Neuronal stem cell (in vitro differentiated cells): ENCODE results near the gene KIAA0319L.
A peak's percentile ranks its signal among the peaks of the same experiment; 100 is the strongest.

Experiments
- DNase-seq: peaks from one replicate; pipeline ENCODE4 v3.0.0-alpha.2; 2013; ENCODE audit warnings: low spot score
- H2AFZ ChIP-seq: one replicate; pipeline ENCODE4 v1.6.1; 2013; ENCODE audit warnings: mild to moderate bottlenecking, low read length, inconsistent platforms
- H2AK5ac ChIP-seq: 2 replicates; pipeline ENCODE4 v1.6.1; 2013; ENCODE audit warnings: low read depth, mild to moderate bottlenecking, inconsistent platforms, low read length, moderate library complexity, mixed read lengths
- H2BK120ac ChIP-seq: 2 replicates; pipeline ENCODE4 v1.6.1; 2013; ENCODE audit warnings: low read depth, mild to moderate bottlenecking, inconsistent platforms, low read length, moderate library complexity, mixed read lengths
- H2BK12ac ChIP-seq: one replicate; pipeline ENCODE4 v1.6.1; 2013; ENCODE audit warnings: low read length, inconsistent platforms
- H2BK15ac ChIP-seq: 2 replicates; pipeline ENCODE4 v1.6.1; 2013; ENCODE audit warnings: mild to moderate bottlenecking, low read length, inconsistent platforms, mixed read lengths
- H2BK5ac ChIP-seq: one replicate; pipeline ENCODE4 v1.6.1; 2013; ENCODE audit warnings: inconsistent platforms, mild to moderate bottlenecking, low read length, moderate library complexity
- H3K14ac ChIP-seq: one replicate; pipeline ENCODE4 v1.6.1; 2013; ENCODE audit warnings: low read length, inconsistent platforms
- H3K18ac ChIP-seq: 2 replicates; pipeline ENCODE4 v1.6.1; 2013; ENCODE audit warnings: low read length, inconsistent platforms
- H3K23ac ChIP-seq: 2 replicates; pipeline ENCODE4 v1.6.1; 2013; ENCODE audit warnings: low read depth, mild to moderate bottlenecking, mixed read lengths, low read length, inconsistent platforms; ENCODE audit not compliant: poor library complexity
- H3K27ac ChIP-seq: replicated peaks from 3 replicates; pipeline ENCODE4 v1.5.1; 2013; ENCODE audit warnings: low read length, inconsistent platforms
- H3K27me3 ChIP-seq, 3 experiments: 2 replicates each; pipeline ENCODE4 v1.6.1; 2013; ENCODE audit warnings: low read length in 3 of 3, mild to moderate bottlenecking in 2 of 3, inconsistent platforms in 1 of 3, low read depth in 1 of 3, mixed read lengths in 1 of 3, moderate library complexity in 1 of 3; ENCODE audit not compliant: control insufficient read depth in 3 of 3, insufficient read depth in 3 of 3
- H3K36me3 ChIP-seq, 2 donors: replicated peaks in 1 of 2; 2 replicates each; pipeline ENCODE4 v1.6.1; 2013; ENCODE audit warnings: low read length in 2 of 2; ENCODE audit not compliant: control insufficient read depth in 2 of 2, insufficient read depth in 2 of 2
- H3K4ac ChIP-seq: 2 replicates; pipeline ENCODE4 v1.6.1; 2013; ENCODE audit warnings: inconsistent platforms, mild to moderate bottlenecking, low read length, moderate library complexity
- H3K4me1 ChIP-seq, 2 donors: 1 replicate in 1 of 2; 2 replicates in 1 of 2; pipeline ENCODE4 v1.6.1; 2013; ENCODE audit warnings: low read length in 2 of 2, low read depth in 1 of 2; ENCODE audit not compliant: control insufficient read depth in 2 of 2, insufficient read depth in 1 of 2
- H3K4me2 ChIP-seq: one replicate; pipeline ENCODE4 v1.6.1; 2013; ENCODE audit warnings: mild to moderate bottlenecking, low read length, inconsistent platforms; ENCODE audit not compliant: insufficient read depth, poor library complexity, severe bottlenecking
- H3K4me3 ChIP-seq, 2 donors: 2 replicates each; pipeline ENCODE4 v1.5.1; 2013; ENCODE audit warnings: low read length in 2 of 2, mild to moderate bottlenecking in 2 of 2, inconsistent platforms in 1 of 2, moderate library complexity in 1 of 2
- H3K79me1 ChIP-seq: one replicate; pipeline ENCODE4 v1.6.1; 2013; ENCODE audit warnings: low read depth, mild to moderate bottlenecking, inconsistent platforms, low read length, moderate library complexity
- H3K9ac ChIP-seq: one replicate; pipeline ENCODE4 v1.6.1; 2013; ENCODE audit warnings: mild to moderate bottlenecking, low read depth, low read length, inconsistent platforms; ENCODE audit not compliant: poor library complexity
- H3K9me3 ChIP-seq, 2 donors: replicated peaks in 1 of 2; 2 replicates each; pipeline versions ENCODE3 to v1.6.1; 2013; ENCODE audit warnings: low read length in 2 of 2, mild to moderate bottlenecking in 2 of 2, inconsistent platforms in 1 of 2, low read depth in 1 of 2, mixed read lengths in 1 of 2, moderate library complexity in 1 of 2; ENCODE audit not compliant: control insufficient read depth in 2 of 2, insufficient read depth in 1 of 2
- H4K8ac ChIP-seq: one replicate; pipeline ENCODE4 v1.6.1; 2013; ENCODE audit warnings: low read depth, mild to moderate bottlenecking, inconsistent platforms, low read length, moderate library complexity
- H4K91ac ChIP-seq: one replicate; pipeline ENCODE4 v1.6.1; 2013; ENCODE audit warnings: low read length, low read depth, mild to moderate bottlenecking, inconsistent platforms; ENCODE audit not compliant: poor library complexity
- WGBS, 2 donors: extraction: QIAGEN DNeasy Blood & Tissue Kit; methylation state at CpG; one replicate each; pipeline ENCODE4 v1.1.7; 2013; ENCODE audit warnings: missing lambda C conversion rate in 2 of 2, mixed read lengths in 1 of 2; ENCODE audit not compliant: insufficient read length in 2 of 2, insufficient replicate concordance in 1 of 2; ENCODE audit errors: extremely low coverage in 2 of 2; 5-methylcytosine and 5-hydroxymethylcytosine counted together

KIAA0319L gene

DNA sequence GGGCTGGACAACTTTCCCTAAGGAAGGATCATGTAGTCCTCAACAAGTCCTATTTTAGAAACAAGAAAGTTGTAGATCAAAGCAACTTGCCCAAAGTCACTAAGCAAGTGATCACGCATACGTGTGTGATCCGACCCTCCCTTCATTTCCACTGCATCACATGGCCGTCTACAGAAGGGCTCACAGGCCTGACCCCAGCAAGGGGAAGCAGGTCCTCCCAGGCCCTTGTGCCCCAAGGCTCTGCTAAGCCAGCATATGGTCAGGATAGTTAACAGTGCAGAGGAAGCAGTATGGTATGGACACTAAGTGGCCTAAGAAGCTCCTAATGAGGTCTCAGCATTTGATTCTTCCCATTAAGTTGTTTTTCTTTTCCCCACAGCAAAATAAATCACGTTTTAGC lies 40.7 kb upstream of the KIAA0319L start:
- H3K14ac ChIP-seq: no peak overlapping the region
- no peak overlapping the region for H3K4ac ChIP-seq
- H3K4me3 ChIP-seq: no peak overlapping the region
- DNase-seq: no peak
- no peak overlapping the region for H2BK12ac ChIP-seq
- no peak overlapping the region for H4K91ac ChIP-seq
- H2BK120ac ChIP-seq: no peak overlapping the region
- no peak overlapping the region for H2AK5ac ChIP-seq
- no peak overlapping the region for H2AFZ ChIP-seq
- H3K23ac ChIP-seq: no peak overlapping the region
- H3K27ac ChIP-seq: no peak overlapping the region
- no peak overlapping the region for H3K18ac ChIP-seq
- H3K4me2 ChIP-seq: no peak overlapping the region
- H3K9ac ChIP-seq: no peak overlapping the region
- no peak overlapping the region for H2BK5ac ChIP-seq
- no peaks in the 10 kb centered on the region for H3K79me1 ChIP-seq
- no peaks in the 10 kb centered on the region for H3K9me3 ChIP-seq
- no CpG with 5 or more reads among the region's 5 CpGs for WGBS, 2 donors
- no peak overlapping the region for H2BK15ac ChIP-seq
- no peak overlapping the region for H4K8ac ChIP-seq
- no peaks in the 10 kb centered on the region for H3K27me3 ChIP-seq
- no peaks in the 10 kb centered on the region for H3K4me1 ChIP-seq
- peaks cover 8 to 49% of the 10 kb centered on the region in 2 donors for H3K36me3 ChIP-seq

DNA sequence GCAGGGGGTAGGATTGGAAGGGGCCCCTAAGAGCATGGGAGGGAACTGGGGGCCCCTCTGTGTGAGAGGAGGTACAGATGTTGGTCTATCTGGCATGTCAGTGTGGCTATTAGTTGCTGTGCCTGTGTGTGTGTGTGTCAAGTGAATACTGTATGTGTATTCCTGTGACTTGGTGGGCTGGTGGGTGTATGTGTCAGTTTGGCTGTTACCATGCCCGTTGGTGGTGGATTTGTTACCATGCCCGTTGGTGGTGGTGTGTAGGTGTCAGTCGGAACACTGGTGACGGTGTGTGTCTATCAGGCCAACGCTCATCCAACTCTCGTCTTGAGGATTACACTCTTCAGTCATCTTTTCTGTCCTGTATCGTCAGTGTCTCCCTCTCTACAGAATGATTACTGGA lies 38.5 kb upstream of the KIAA0319L start:
- no peak overlapping the region for H2BK15ac ChIP-seq
- no peak overlapping the region for H2AFZ ChIP-seq
- no peak overlapping the region for H3K14ac ChIP-seq
- H3K4ac ChIP-seq: no peak overlapping the region
- peaks cover 5 to 29% of the 10 kb centered on the region in 2 donors for H3K36me3 ChIP-seq
- peak overlapping the region in 1 of 2 donors; percentile 22 for H3K4me3 ChIP-seq
- no peak for DNase-seq
- H3K4me1 ChIP-seq: no peaks in the 10 kb centered on the region
- H4K8ac ChIP-seq: no peak overlapping the region
- no peak overlapping the region for H4K91ac ChIP-seq
- no peaks in the 10 kb centered on the region for H3K79me1 ChIP-seq
- H3K18ac ChIP-seq: no peak overlapping the region
- WGBS, 2 donors: no CpG with 5 or more reads among the region's 7 CpGs
- no peak overlapping the region for H3K4me2 ChIP-seq
- H3K9ac ChIP-seq: peak overlapping the region; percentile 65
- H2BK5ac ChIP-seq: no peak overlapping the region
- H3K23ac ChIP-seq: no peak overlapping the region
- H3K27me3 ChIP-seq: no peaks in the 10 kb centered on the region
- no peak overlapping the region for H2AK5ac ChIP-seq
- H3K9me3 ChIP-seq: no peaks in the 10 kb centered on the region
- no peak overlapping the region for H3K27ac ChIP-seq
- H2BK12ac ChIP-seq: no peak overlapping the region
- no peak overlapping the region for H2BK120ac ChIP-seq

DNA sequence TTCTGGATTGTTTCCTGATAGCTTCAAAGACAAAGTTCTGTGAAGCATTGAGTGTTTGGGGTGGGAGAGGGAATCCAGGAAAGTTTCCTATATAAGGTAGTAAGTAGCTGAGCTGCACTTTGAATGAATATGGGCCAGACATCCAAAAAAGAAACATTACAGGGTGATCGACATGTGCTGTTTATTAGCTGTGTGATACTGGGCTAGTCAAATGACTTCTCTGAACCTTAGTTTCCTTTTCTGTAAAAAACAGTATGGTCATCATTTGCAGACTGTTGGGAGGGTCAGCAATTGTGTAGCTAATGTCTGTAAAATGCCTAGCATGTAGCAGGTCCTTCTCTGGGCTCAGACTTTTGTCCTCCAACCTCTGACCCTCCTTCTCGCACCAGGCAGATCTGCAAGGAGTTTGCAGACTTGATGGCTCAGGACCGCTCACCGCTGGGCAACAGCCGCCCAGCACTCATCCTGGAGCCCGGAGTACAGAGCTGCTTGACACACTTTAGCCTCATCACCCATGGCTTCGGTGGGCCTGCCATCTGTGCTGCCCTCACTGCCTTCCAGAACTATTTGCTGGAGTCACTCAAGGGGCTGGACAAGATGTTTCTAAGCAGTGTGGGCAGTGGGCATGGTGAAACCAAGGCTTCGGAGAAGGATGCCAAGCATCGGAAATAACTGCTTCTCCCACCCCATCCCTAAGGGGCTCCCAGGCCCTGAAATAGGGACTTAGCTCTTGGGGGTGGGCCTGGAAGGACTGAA lies 37.0 kb upstream of the KIAA0319L start:
- Histone ChIP-seq H4K91ac (no peak overlapping the region), H3K79me1 (no peaks in the 10 kb centered on the region), H3K14ac (no peak overlapping the region), H3K4me3 (no peak overlapping the region), H2AK5ac (no peak overlapping the region), H2BK15ac (no peak overlapping the region), H3K9me3 (no peaks in the 10 kb centered on the region), H3K18ac (no peak overlapping the region), H2BK12ac (no peak overlapping the region), H4K8ac (no peak overlapping the region), H2BK5ac (no peak overlapping the region), H3K9ac (no peak overlapping the region), H2AFZ (no peak overlapping the region), H3K4me1 (no peaks in the 10 kb centered on the region), H2BK120ac (no peak overlapping the region), H3K4ac (no peak overlapping the region), H3K27me3 (no peaks in the 10 kb centered on the region), H3K27ac (no peak overlapping the region), H3K36me3 (peaks cover 7 to 14% of the 10 kb centered on the region in 2 donors), H3K4me2 (no peak overlapping the region), H3K23ac (peak overlapping the region; percentile 16)
- no CpG with 5 or more reads among the region's 9 CpGs for WGBS, 2 donors
- DNase-seq: no peak

DNA sequence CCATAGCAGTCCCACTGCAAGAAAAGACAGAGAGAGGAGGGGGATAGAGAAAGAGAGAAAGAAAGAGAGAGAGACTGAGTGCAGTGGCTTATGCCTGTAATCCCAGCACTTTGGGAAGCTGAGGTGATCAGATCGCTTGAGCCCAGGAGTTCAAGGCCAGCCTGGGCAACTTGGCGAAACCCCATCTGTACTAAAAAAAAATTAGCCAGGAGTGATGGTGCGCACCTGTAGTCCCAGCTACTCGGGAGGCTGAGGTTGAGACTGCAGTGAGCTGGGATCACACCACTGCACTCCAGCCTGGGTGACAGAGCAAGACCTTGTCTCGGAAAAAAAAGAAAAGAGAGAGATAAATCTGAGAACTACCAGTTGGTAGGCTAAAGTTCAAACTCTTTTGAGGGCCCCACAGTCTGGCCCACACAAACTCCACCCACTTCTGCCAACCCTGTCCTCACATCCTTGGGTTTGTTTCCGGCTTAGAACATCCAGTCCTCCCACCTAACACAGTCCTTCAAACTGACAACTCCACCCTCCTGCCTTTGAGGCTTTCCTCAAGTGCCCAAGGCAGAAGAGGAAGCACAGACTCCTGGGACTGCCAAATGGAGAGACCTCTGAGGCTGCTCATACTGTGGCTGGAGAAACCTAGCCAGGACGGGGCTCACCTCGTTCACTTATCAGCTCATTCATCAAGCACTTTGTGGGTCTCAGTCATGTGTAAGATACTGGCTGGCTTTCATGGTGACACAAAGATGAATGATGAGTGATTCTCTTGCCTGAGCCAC lies 36.0 kb upstream of the KIAA0319L start:
- H2BK12ac ChIP-seq: no peak overlapping the region
- H3K4me2 ChIP-seq: no peak overlapping the region
- no peaks in the 10 kb centered on the region for H3K4me1 ChIP-seq
- H3K27ac ChIP-seq: no peak overlapping the region
- H3K18ac ChIP-seq: no peak overlapping the region
- H4K91ac ChIP-seq: no peak overlapping the region
- no peak overlapping the region for H3K14ac ChIP-seq
- no peak overlapping the region for H2AK5ac ChIP-seq
- H3K9ac ChIP-seq: no peak overlapping the region
- H3K36me3 ChIP-seq: peaks cover 7 to 11% of the 10 kb centered on the region in 2 donors
- no peak overlapping the region for H2BK5ac ChIP-seq
- H3K79me1 ChIP-seq: no peaks in the 10 kb centered on the region
- H3K9me3 ChIP-seq: no peaks in the 10 kb centered on the region
- no peak overlapping the region for H4K8ac ChIP-seq
- H2AFZ ChIP-seq: no peak overlapping the region
- H2BK15ac ChIP-seq: no peak overlapping the region
- H3K4me3 ChIP-seq: no peak overlapping the region
- no peaks in the 10 kb centered on the region for H3K27me3 ChIP-seq
- no peak overlapping the region for H3K23ac ChIP-seq
- no CpG with 5 or more reads among the region's 8 CpGs for WGBS, 2 donors
- H3K4ac ChIP-seq: no peak overlapping the region
- no peak for DNase-seq
- H2BK120ac ChIP-seq: no peak overlapping the region
